ENCODE measurements around the gene ZFY.

- TF ChIP-seq CTCF (IDR thresholded peaks at IDR 0.05), result no peak
- no peak for TF ChIP-seq POLR2A (IDR thresholded peaks at IDR 0.05)
Observed at GRCh38 chrY:3016594-3016993, 81.4 kb downstream of the ZFY start.
